ENCODE measurements around the gene RILP. TPM values are rescaled to one million over a fixed set of nuclear protein-coding genes. Genes with fewer than 3 reads are reported as not detected.

Gene RILP
- total RNA-seq, 4 donors from 2014 or later: 59.3 to 185 (median 108) TPM

DNA sequence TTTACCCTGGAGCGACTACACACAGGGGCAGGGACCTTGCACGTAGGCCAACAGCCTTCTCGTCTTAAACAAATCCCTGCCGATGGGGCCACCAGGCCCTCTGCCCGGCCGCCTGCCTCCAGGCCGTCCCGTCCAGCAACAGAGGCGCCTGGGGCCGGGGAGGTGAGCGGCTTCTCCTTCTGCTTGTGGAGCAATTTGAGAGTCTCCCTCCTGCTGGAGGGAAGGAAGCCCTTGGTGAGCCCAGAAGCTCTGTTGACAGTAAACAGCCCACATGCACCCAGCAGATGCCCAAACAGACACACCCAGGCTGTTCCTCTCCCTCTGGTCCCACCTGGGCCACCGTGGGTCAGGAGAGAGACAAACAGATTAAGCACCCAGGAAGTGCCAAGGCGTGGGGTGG, 29.2 kb downstream of the RILP start:
- no peak overlapping the region for H3K27ac ChIP-seq
- H3K4me3 ChIP-seq: no peak overlapping the region
- intact Hi-C loops (cut with DNase I; ENCODE audit: low total_unique reads): no loop called here
- no peaks in the 10 kb centered on the region for H3K9me3 ChIP-seq
- in situ Hi-C loops (cut with MboI; ENCODE audit: low pct_ligation_motif_present in 1 of 4, low pct_unique_long_range_greater_than_20kb in 1 of 4, low sequenced_read_pairs in 3 of 4): loop anchor here in 1 of 4 donors (10.0 kb wide), 1 partner anchor 46 kb away; no protein-coding TSS in a partner anchor
- no peaks in the 10 kb centered on the region for H3K36me3 ChIP-seq
- peaks cover 0 to 18% (median 11%) of the 10 kb centered on the region in 4 donors for H3K4me1 ChIP-seq
- TF ChIP-seq POLR2AphosphoS5 (IDR thresholded peaks at IDR 0.05): no peak
- TF ChIP-seq EP300 (IDR thresholded peaks at IDR 0.05; ENCODE audit: low read depth): no peak
- no peak for TF ChIP-seq CTCF (IDR thresholded peaks at IDR 0.05)
- no peak for TF ChIP-seq POLR2A (IDR thresholded peaks at IDR 0.05)
- H3K27me3 ChIP-seq: no peaks in the 10 kb centered on the region
- no peak for DNase-seq
- 82% methylated on average over 13 of the region's 13 CpGs; no CpG with 5 or more reads in 1 of the 2 donors for WGBS, 2 donors (ENCODE audit: low coverage in 1 of 2)

DNA sequence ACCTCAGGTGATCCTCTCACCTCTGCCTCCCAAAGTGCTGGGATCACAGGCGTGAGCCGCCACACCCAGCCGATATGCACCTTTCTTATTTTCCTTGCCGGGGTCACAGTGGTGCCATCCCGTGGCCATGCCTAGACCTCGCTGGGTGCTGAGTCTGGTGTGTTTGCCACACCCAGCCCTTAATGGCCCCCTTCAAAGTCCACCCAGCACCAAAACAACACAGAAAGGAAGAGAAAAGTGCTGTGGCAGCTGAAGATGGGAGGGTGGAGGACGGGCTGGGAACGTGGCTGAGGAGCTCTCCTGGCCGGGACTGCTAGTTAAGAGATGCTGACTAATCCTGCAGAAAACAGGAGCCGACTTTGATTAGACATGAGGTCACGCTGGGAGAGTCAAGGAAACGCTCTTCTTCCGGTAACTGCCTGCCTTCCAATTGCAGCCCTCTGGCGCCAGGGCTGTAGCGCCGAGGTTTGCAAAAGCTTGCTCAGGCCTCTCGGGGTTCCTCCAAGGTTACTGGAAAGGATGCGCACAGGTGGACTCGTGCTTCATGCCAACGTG, 32.0 kb downstream of the RILP start:
- DNase-seq: peak; percentile 82
- 22 to 42% methylated on average over 5 to 20 of the region's 20 CpGs for WGBS, 2 donors (ENCODE audit: low coverage in 1 of 2)
- Histone ChIP-seq H3K4me1 (peaks cover 0 to 18% (median 11%) of the 10 kb centered on the region in 4 donors), H3K9me3 (no peaks in the 10 kb centered on the region), H3K27me3 (no peaks in the 10 kb centered on the region), H3K4me3 (no peak overlapping the region), H3K36me3 (no peaks in the 10 kb centered on the region), H3K27ac (peak overlapping the region; percentile 64 to 80 (median 76))
- in situ Hi-C loops (cut with MboI; ENCODE audit: low pct_ligation_motif_present in 1 of 4, low pct_unique_long_range_greater_than_20kb in 1 of 4, low sequenced_read_pairs in 3 of 4) (no loop called here), intact Hi-C loops (cut with DNase I; ENCODE audit: low total_unique reads) (no loop called here)
- TF ChIP-seq EP300 (IDR thresholded peaks at IDR 0.05; ENCODE audit: low read depth) (no peak), POLR2A (IDR thresholded peaks at IDR 0.05) (peak; percentile 22), POLR2AphosphoS5 (IDR thresholded peaks at IDR 0.05) (peak in 2 of 3 donors; percentile 35 to 38), CTCF (IDR thresholded peaks at IDR 0.05) (peak in 4 of 5 experiments; percentile 12 to 41 (median 17))

DNA sequence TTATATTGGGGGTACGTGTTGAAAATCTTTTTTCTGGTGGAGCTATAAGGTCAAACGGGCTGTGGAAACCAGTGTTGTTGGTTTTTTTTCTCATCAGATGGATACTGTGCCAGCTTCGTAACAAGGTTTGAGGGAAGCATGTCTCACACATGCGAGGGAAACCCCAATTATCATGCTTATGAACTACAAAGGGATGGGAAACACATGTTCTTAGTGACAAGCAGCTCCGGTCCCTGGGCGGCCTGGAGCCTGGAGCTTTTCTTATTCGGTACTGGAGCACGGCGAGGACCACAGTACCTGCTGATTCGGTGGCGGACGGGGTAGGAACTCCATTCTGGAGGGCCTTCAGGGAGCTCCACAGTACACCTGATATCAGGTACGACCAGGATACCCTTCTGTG, 33.6 kb downstream of the RILP start:
- Histone ChIP-seq H3K36me3 (no peaks in the 10 kb centered on the region), H3K4me3 (no peak overlapping the region), H3K9me3 (no peaks in the 10 kb centered on the region), H3K27me3 (no peaks in the 10 kb centered on the region), H3K27ac (no peak overlapping the region), H3K4me1 (peaks cover 0 to 14% (median 9%) of the 10 kb centered on the region in 4 donors)
- DNase-seq: no peak
- in situ Hi-C loops (cut with MboI; ENCODE audit: low pct_ligation_motif_present in 1 of 4, low pct_unique_long_range_greater_than_20kb in 1 of 4, low sequenced_read_pairs in 3 of 4) (no loop called here), intact Hi-C loops (cut with DNase I; ENCODE audit: low total_unique reads) (no loop called here)
- TF ChIP-seq POLR2AphosphoS5 (IDR thresholded peaks at IDR 0.05) (no peak), EP300 (IDR thresholded peaks at IDR 0.05; ENCODE audit: low read depth) (no peak), POLR2A (IDR thresholded peaks at IDR 0.05) (no peak), CTCF (IDR thresholded peaks at IDR 0.05) (no peak)
- WGBS, 2 donors (ENCODE audit: low coverage in 1 of 2): 85 to 93% methylated on average over 4 to 13 of the region's 13 CpGs

DNA sequence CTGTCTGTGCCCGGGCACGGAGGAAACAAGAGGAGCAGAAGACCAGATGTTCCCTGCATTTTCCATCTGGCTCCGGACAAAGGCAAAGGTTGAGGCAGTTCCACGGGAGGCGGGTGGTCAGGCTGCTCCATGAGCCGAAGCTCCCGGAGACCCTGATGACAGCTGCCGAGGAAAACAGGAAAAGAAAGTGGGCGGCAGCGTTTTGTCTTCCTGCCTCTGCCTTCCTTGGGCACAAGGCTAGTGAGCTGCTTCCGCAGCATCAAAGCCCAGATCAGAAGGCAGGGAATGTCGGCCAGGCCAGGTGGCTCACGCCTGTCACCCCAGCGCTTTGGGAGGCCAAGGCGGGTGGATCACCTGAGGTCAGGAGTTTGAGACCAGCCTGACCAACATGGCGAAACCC, 37.3 kb downstream of the RILP start:
- no peaks in the 10 kb centered on the region for H3K9me3 ChIP-seq
- no peak overlapping the region for H3K27ac ChIP-seq
- no peak overlapping the region for H3K4me3 ChIP-seq
- in situ Hi-C loops (cut with MboI; ENCODE audit: low pct_ligation_motif_present in 1 of 4, low pct_unique_long_range_greater_than_20kb in 1 of 4, low sequenced_read_pairs in 3 of 4) (no loop called here), intact Hi-C loops (cut with DNase I; ENCODE audit: low total_unique reads) (no loop called here)
- H3K27me3 ChIP-seq: no peaks in the 10 kb centered on the region
- DNase-seq: no peak
- H3K36me3 ChIP-seq: no peaks in the 10 kb centered on the region
- H3K4me1 ChIP-seq: peaks cover 0 to 11% (median 4%) of the 10 kb centered on the region in 4 donors
- WGBS, 2 donors (ENCODE audit: low coverage in 1 of 2): 79 to 80% methylated on average over 2 to 16 of the region's 16 CpGs
- TF ChIP-seq POLR2A (IDR thresholded peaks at IDR 0.05) (no peak), CTCF (IDR thresholded peaks at IDR 0.05) (no peak), POLR2AphosphoS5 (IDR thresholded peaks at IDR 0.05) (no peak), EP300 (IDR thresholded peaks at IDR 0.05; ENCODE audit: low read depth) (no peak)
